Panc1 (cell line): ENCODE results near the gene KRTAP1-1. TPM values are rescaled to one million over a fixed set of nuclear protein-coding genes. Genes with fewer than 3 reads are reported as not detected.

Experiments used
- ATAC-seq: fragments of 200-7000 bp; cut with Tn5 transposase; 2 replicates; pipeline ENCODE4 v1.9.1; 2020; ENCODE audit warnings: mild to moderate bottlenecking, moderate library complexity
- BruUV-seq: library from RNA; stranded (reverse); fragments of 400-500 nt; replicated peaks from 2 replicates; lab custom pipeline; 2021; lab: Mats Ljungman, UMichigan
- CTCF ChIA-PET: fragments of 300-600 bp; sonication (Branson Sonifier 250); formaldehyde crosslinking; loops from one replicate; lab custom pipeline; 2022; ENCODE audit warnings: antibody characterized with exemption; lab: Charles Lee
- POLR2A ChIA-PET: fragments of 300-600 bp; sonication (Branson Sonifier 250); formaldehyde crosslinking; loops from one replicate; lab custom pipeline; 2022; ENCODE audit warnings: antibody characterized with exemption; lab: Charles Lee
- DNase-seq: peaks from one replicate; pipeline ENCODE4 v3.0.0-alpha.2; 2010; ENCODE audit warnings: low read depth, low spot score
- H3K27ac ChIP-seq: 2 replicates; pipeline ENCODE4 v1.5.1; 2011; ENCODE audit warnings: mild to moderate bottlenecking, low read length, inconsistent platforms
- H3K27me3 ChIP-seq: fragments of 200-500 bp; sonication (Bioruptor generic); 2 replicates; pipeline ENCODE4 v1.6.0; 2014; ENCODE audit warnings: low read length, inconsistent platforms; ENCODE audit not compliant: control insufficient read depth, insufficient read depth
- H3K36me3 ChIP-seq: fragments of 200-500 bp; sonication (Bioruptor generic); 2 replicates; pipeline ENCODE4 v1.5.1; 2014; ENCODE audit warnings: inconsistent platforms, mild to moderate bottlenecking, low read length, moderate library complexity; ENCODE audit not compliant: control insufficient read depth, insufficient read depth
- H3K4me1 ChIP-seq: 2 replicates; pipeline ENCODE4 v1.5.1; 2011; ENCODE audit warnings: inconsistent platforms, mild to moderate bottlenecking, low read length, moderate library complexity; ENCODE audit not compliant: control insufficient read depth, insufficient read depth
- H3K4me3 ChIP-seq, 2 experiments: 2 replicates each; pipeline ENCODE4 v1.5.1; 2011 to 2012; ENCODE audit warnings: low read depth in 2 of 2, low read length in 2 of 2, mild to moderate bottlenecking in 2 of 2, inconsistent platforms in 1 of 2, moderate library complexity in 1 of 2
- H3K9me3 ChIP-seq: fragments of 200-500 bp; sonication (Bioruptor generic); 2 replicates; pipeline ENCODE4 v1.5.1; 2014; ENCODE audit warnings: low read depth, mild to moderate bottlenecking, inconsistent platforms, low read length, moderate library complexity; ENCODE audit not compliant: control insufficient read depth, insufficient read depth
- POLR2AphosphoS5 ChIP-seq: IDR thresholded peaks from 2 replicates; pipeline ENCODE4 v1.6.1; 2012; ENCODE audit warnings: mild to moderate bottlenecking, low read depth, low read length, moderate library complexity
- SIN3A ChIP-seq: IDR thresholded peaks from 2 replicates; pipeline ENCODE4 v1.6.1; 2012; ENCODE audit warnings: low read depth, mild to moderate bottlenecking, low read length, moderate library complexity, borderline replicate concordance; ENCODE audit not compliant: insufficient read depth
- TCF7L2 ChIP-seq: IDR thresholded peaks from 2 replicates; pipeline ENCODE4 v1.6.1; 2011; ENCODE audit warnings: mild to moderate bottlenecking, low read depth, low read length, inconsistent platforms
- in situ Hi-C: cut with HindIII; loops from 2 replicates; pipeline ENCODE4 v1.10.0; 2016; ENCODE audit warnings: low sequenced_read_pairs, low pct_unique_long_range_greater_than_20kb
- intact Hi-C: fragments of 100-400 bp; cut with micrococcal nuclease; formaldehyde crosslinking; loops from one replicate; pipeline ENCODE4 v1.10.0; 2022; ENCODE audit not compliant: unreplicated experiment
- total RNA-seq: library from RNA; stranded (reverse); gene quantifications from one replicate; pipeline ENCODE4 v1.2.1, GENCODE V29; 2021; ENCODE audit not compliant: unreplicated experiment
- TF ChIP-seq, protein P1 (sequence below): fragments of 450-650 bp; IDR thresholded peaks from 2 replicates; pipeline ENCODE4 v1.5.1; 2017; ENCODE audit warnings: mild to moderate bottlenecking
- TF ChIP-seq, protein P2 (sequence below), 2 experiments: IDR thresholded peaks; 2 replicates each; pipeline ENCODE4 v1.6.1; 2011 to 2012; ENCODE audit warnings: low read depth in 2 of 2, control low read depth in 1 of 2, low read length in 1 of 2, mild to moderate bottlenecking in 1 of 2, moderate library complexity in 1 of 2; ENCODE audit not compliant: insufficient read depth in 1 of 2

KRTAP1-1 gene
- total RNA-seq, 1 experiment from 2014 or later: not detected

DNA sequence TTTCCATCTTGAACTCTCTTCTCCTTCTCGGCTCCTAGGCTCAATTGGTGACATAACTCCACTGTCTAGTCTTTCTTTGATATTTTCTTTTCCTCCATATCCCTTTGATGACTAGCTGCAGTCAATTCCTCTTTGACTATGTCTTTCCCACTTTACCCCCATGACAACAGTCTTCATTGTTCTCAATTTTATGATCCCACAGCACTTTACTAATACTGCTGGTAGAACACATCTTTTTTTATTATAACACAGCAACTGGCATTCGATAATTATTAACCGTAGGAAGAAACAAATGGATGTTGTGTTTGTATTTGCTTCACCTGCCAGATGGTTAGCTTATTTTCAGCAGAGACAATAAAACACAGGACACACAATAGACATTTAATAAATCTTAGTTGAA, 48.6 kb downstream of the KRTAP1-1 start:
- CTCF ChIA-PET: interaction anchor here (0.9 kb wide), 1 partner anchor 330 kb away, joined by 3 read pairs; no protein-coding TSS in a partner anchor
- DNase-seq (no peak), ATAC-seq (no peak)
- in situ Hi-C loops: no loop called here
- intact Hi-C loops: no loop called here
- no peaks in the 10 kb centered on the region for H3K36me3 ChIP-seq
- no TSS peak for BruUV-seq
- TF ChIP-seq SIN3A (no peak), TCF7L2 (no peak), POLR2AphosphoS5 (no peak)
- TF ChIP-seq, protein P1, sequence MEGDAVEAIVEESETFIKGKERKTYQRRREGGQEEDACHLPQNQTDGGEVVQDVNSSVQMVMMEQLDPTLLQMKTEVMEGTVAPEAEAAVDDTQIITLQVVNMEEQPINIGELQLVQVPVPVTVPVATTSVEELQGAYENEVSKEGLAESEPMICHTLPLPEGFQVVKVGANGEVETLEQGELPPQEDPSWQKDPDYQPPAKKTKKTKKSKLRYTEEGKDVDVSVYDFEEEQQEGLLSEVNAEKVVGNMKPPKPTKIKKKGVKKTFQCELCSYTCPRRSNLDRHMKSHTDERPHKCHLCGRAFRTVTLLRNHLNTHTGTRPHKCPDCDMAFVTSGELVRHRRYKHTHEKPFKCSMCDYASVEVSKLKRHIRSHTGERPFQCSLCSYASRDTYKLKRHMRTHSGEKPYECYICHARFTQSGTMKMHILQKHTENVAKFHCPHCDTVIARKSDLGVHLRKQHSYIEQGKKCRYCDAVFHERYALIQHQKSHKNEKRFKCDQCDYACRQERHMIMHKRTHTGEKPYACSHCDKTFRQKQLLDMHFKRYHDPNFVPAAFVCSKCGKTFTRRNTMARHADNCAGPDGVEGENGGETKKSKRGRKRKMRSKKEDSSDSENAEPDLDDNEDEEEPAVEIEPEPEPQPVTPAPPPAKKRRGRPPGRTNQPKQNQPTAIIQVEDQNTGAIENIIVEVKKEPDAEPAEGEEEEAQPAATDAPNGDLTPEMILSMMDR: no peak
- TF ChIP-seq, protein P2, sequence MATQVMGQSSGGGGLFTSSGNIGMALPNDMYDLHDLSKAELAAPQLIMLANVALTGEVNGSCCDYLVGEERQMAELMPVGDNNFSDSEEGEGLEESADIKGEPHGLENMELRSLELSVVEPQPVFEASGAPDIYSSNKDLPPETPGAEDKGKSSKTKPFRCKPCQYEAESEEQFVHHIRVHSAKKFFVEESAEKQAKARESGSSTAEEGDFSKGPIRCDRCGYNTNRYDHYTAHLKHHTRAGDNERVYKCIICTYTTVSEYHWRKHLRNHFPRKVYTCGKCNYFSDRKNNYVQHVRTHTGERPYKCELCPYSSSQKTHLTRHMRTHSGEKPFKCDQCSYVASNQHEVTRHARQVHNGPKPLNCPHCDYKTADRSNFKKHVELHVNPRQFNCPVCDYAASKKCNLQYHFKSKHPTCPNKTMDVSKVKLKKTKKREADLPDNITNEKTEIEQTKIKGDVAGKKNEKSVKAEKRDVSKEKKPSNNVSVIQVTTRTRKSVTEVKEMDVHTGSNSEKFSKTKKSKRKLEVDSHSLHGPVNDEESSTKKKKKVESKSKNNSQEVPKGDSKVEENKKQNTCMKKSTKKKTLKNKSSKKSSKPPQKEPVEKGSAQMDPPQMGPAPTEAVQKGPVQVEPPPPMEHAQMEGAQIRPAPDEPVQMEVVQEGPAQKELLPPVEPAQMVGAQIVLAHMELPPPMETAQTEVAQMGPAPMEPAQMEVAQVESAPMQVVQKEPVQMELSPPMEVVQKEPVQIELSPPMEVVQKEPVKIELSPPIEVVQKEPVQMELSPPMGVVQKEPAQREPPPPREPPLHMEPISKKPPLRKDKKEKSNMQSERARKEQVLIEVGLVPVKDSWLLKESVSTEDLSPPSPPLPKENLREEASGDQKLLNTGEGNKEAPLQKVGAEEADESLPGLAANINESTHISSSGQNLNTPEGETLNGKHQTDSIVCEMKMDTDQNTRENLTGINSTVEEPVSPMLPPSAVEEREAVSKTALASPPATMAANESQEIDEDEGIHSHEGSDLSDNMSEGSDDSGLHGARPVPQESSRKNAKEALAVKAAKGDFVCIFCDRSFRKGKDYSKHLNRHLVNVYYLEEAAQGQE (IDR thresholded peaks at IDR 0.05; ENCODE audit: insufficient read depth in 1 of 2, low read depth in 2 of 2, low read length in 1 of 2): no peak
- H3K4me1 ChIP-seq: no peaks in the 10 kb centered on the region
- H3K9me3 ChIP-seq: no peaks in the 10 kb centered on the region
- H3K27me3 ChIP-seq: peaks cover 13% of the 10 kb centered on the region
- H3K4me3 ChIP-seq: no peak overlapping the region
- H3K27ac ChIP-seq: no peak overlapping the region
- POLR2A ChIA-PET: no interaction called here

Other genes with a start within 250 kb of the KRTAP1-1 start
- gene KRT28, start 241.5 kb downstream of the KRTAP1-1 start, total RNA-seq: not detected
- 70.8 TPM for gene KRT10, start 218.8 kb downstream of the KRTAP1-1 start, total RNA-seq
- gene KRT12, start 174.2 kb downstream of the KRTAP1-1 start, total RNA-seq: not detected
- 0.13 TPM for gene KRT20, start 156.2 kb downstream of the KRTAP1-1 start, total RNA-seq
- gene KRT23, start 103.8 kb downstream of the KRTAP1-1 start, total RNA-seq: not detected
- not detected for gene KRT39, start 74.5 kb downstream of the KRTAP1-1 start, total RNA-seq
- not detected for gene KRT40, start 57.1 kb downstream of the KRTAP1-1 start, total RNA-seq
- not detected for gene KRTAP3-3, start 47.3 kb downstream of the KRTAP1-1 start, total RNA-seq
- gene KRTAP3-2, start 41.5 kb downstream of the KRTAP1-1 start, total RNA-seq: not detected
- gene KRTAP3-1, start 32.3 kb downstream of the KRTAP1-1 start, total RNA-seq: not detected
- not detected for gene KRTAP1-5, start 14.2 kb downstream of the KRTAP1-1 start, total RNA-seq
- not detected for gene KRTAP1-4, start 11.3 kb downstream of the KRTAP1-1 start, total RNA-seq
- not detected for gene KRTAP1-3, start 6.6 kb downstream of the KRTAP1-1 start, total RNA-seq
- gene KRTAP2-1, start 5.9 kb upstream of the KRTAP1-1 start, total RNA-seq: not detected
- gene KRTAP2-2, start 13.8 kb upstream of the KRTAP1-1 start, total RNA-seq: not detected
- not detected for gene KRTAP2-3, start 18.7 kb upstream of the KRTAP1-1 start, total RNA-seq
- gene KRTAP2-4, start 24.4 kb upstream of the KRTAP1-1 start, total RNA-seq: not detected
- gene KRTAP4-7, start 42.7 kb upstream of the KRTAP1-1 start, total RNA-seq: not detected
- not detected for gene KRTAP4-8, start 56.7 kb upstream of the KRTAP1-1 start, total RNA-seq
- gene KRTAP4-16, start 60.8 kb upstream of the KRTAP1-1 start, total RNA-seq: not detected
- not detected for gene KRTAP4-9, start 63.9 kb upstream of the KRTAP1-1 start, total RNA-seq
- not detected for gene KRTAP4-11, start 76.9 kb upstream of the KRTAP1-1 start, total RNA-seq
- gene KRTAP4-12, start 82.7 kb upstream of the KRTAP1-1 start, total RNA-seq: not detected
- gene KRTAP4-6, start 99.1 kb upstream of the KRTAP1-1 start, total RNA-seq: not detected
- gene KRTAP4-5, start 108.4 kb upstream of the KRTAP1-1 start, total RNA-seq: not detected
- gene KRTAP4-4, start 119.3 kb upstream of the KRTAP1-1 start, total RNA-seq: not detected
- not detected for gene KRTAP4-3, start 126.8 kb upstream of the KRTAP1-1 start, total RNA-seq
- not detected for gene KRTAP4-2, start 136.8 kb upstream of the KRTAP1-1 start, total RNA-seq
- not detected for gene KRTAP4-1, start 143.5 kb upstream of the KRTAP1-1 start, total RNA-seq
- not detected for gene KRTAP9-1, start 148.4 kb upstream of the KRTAP1-1 start, total RNA-seq
- gene KRTAP9-2, start 185.2 kb upstream of the KRTAP1-1 start, total RNA-seq: not detected
- not detected for gene KRTAP9-3, start 191.0 kb upstream of the KRTAP1-1 start, total RNA-seq
- gene KRTAP9-8, start 196.5 kb upstream of the KRTAP1-1 start, total RNA-seq: not detected
- not detected for gene KRTAP9-4, start 208.2 kb upstream of the KRTAP1-1 start, total RNA-seq
- gene KRTAP9-9, start 213.9 kb upstream of the KRTAP1-1 start, total RNA-seq: not detected
- not detected for gene KRTAP9-6, start 223.9 kb upstream of the KRTAP1-1 start, total RNA-seq
- gene KRTAP9-7, start 234.2 kb upstream of the KRTAP1-1 start, total RNA-seq: not detected